Trophoblast cell (in vitro differentiated cells and primary cell): ENCODE measurements around the gene ETV7.

Experiments used
- DNase-seq, 2 donors: peaks; one replicate each; pipeline ENCODE4 v3.0.0-alpha.2; 2016
- H2AFZ ChIP-seq: 2 replicates; pipeline ENCODE4 v1.6.1; 2013; ENCODE audit warnings: low read length, moderate library complexity, mild to moderate bottlenecking; ENCODE audit not compliant: insufficient read depth, poor library complexity
- H2AK5ac ChIP-seq: 2 replicates; pipeline ENCODE4 v1.6.1; 2013; ENCODE audit warnings: mild to moderate bottlenecking, low read length
- H2BK120ac ChIP-seq: 2 replicates; pipeline ENCODE4 v1.6.1; 2013; ENCODE audit warnings: low read length, mild to moderate bottlenecking, moderate library complexity; ENCODE audit not compliant: insufficient read depth, poor library complexity
- H2BK12ac ChIP-seq: 2 replicates; pipeline ENCODE4 v1.6.1; 2013; ENCODE audit warnings: mild to moderate bottlenecking, low read length, moderate library complexity
- H2BK5ac ChIP-seq: 2 replicates; pipeline ENCODE4 v1.6.1; 2013; ENCODE audit warnings: low read length, low read depth, moderate library complexity, mild to moderate bottlenecking; ENCODE audit not compliant: poor library complexity
- H3K14ac ChIP-seq: 2 replicates; pipeline ENCODE4 v1.6.1; 2013; ENCODE audit warnings: mild to moderate bottlenecking, low read length
- H3K18ac ChIP-seq: 2 replicates; pipeline ENCODE4 v1.6.1; 2013; ENCODE audit warnings: mild to moderate bottlenecking, low read length
- H3K23ac ChIP-seq: 2 replicates; pipeline ENCODE4 v1.6.1; 2013; ENCODE audit warnings: low read length
- H3K27ac ChIP-seq: 2 replicates; pipeline ENCODE4 v1.5.1; 2013; ENCODE audit warnings: low read depth, mild to moderate bottlenecking, inconsistent platforms, low read length, moderate library complexity
- H3K27me3 ChIP-seq: 2 replicates; pipeline ENCODE4 v1.6.1; 2013; ENCODE audit warnings: inconsistent platforms, mild to moderate bottlenecking, low read length, moderate library complexity; ENCODE audit not compliant: insufficient read depth
- H3K36me3 ChIP-seq, 2 experiments: 1 replicate in 1 of 2; 2 replicates in 1 of 2; pipeline ENCODE4 v1.6.1; 2013; ENCODE audit warnings: low read length in 2 of 2, mild to moderate bottlenecking in 2 of 2, moderate library complexity in 1 of 2; ENCODE audit not compliant: insufficient read depth in 2 of 2, control insufficient read depth in 1 of 2
- H3K4ac ChIP-seq: 2 replicates; pipeline ENCODE4 v1.6.1; 2013; ENCODE audit warnings: low read depth, mild to moderate bottlenecking, low read length, moderate library complexity
- H3K4me1 ChIP-seq, 2 experiments: 1 replicate in 1 of 2; 2 replicates in 1 of 2; pipeline ENCODE4 v1.6.1; 2013; ENCODE audit warnings: low read length in 2 of 2, mild to moderate bottlenecking in 2 of 2, moderate library complexity in 1 of 2; ENCODE audit not compliant: insufficient read depth in 2 of 2, control insufficient read depth in 1 of 2
- H3K4me2 ChIP-seq: 2 replicates; pipeline ENCODE4 v1.6.1; 2013; ENCODE audit warnings: inconsistent platforms, mild to moderate bottlenecking, low read length, moderate library complexity
- H3K4me3 ChIP-seq: 2 replicates; pipeline ENCODE4 v1.5.1; 2013; ENCODE audit warnings: mild to moderate bottlenecking, low read depth, low read length, inconsistent platforms
- H3K79me1 ChIP-seq: one replicate; pipeline ENCODE4 v1.6.1; 2013; ENCODE audit warnings: low read length
- H3K79me2 ChIP-seq: 2 replicates; pipeline ENCODE4 v1.6.1; 2013; ENCODE audit warnings: low read length, mild to moderate bottlenecking; ENCODE audit not compliant: control insufficient read depth, insufficient read depth, poor library complexity
- H3K9ac ChIP-seq: 2 replicates; pipeline ENCODE4 v1.6.1; 2013; ENCODE audit warnings: mild to moderate bottlenecking, low read length
- H3K9me3 ChIP-seq: 2 replicates; pipeline ENCODE4 v1.6.1; 2013; ENCODE audit warnings: low read depth, mild to moderate bottlenecking, control low read depth, inconsistent platforms, low read length; ENCODE audit not compliant: insufficient read depth
- H4K12ac ChIP-seq: 2 replicates; pipeline ENCODE4 v1.6.1; 2013; ENCODE audit warnings: low read depth, mild to moderate bottlenecking, low read length, moderate library complexity
- H4K8ac ChIP-seq: 2 replicates; pipeline ENCODE4 v1.6.1; 2013; ENCODE audit warnings: low read depth, mild to moderate bottlenecking, low read length, moderate library complexity
- H4K91ac ChIP-seq: one replicate; pipeline ENCODE4 v1.6.1; 2013; ENCODE audit warnings: low read depth, mild to moderate bottlenecking, low read length, moderate library complexity
- WGBS: extraction: QIAGEN DNeasy Blood & Tissue Kit; methylation state at CpG from one replicate; pipeline ENCODE4 v1.1.7; 2013; ENCODE audit warnings: missing lambda C conversion rate; ENCODE audit not compliant: insufficient read length, insufficient coverage; ENCODE audit errors: extremely low coverage; 5-methylcytosine and 5-hydroxymethylcytosine counted together

The ETV7 gene

GRCh38 chr6:36374194-36374593 lies 13.3 kb downstream of the ETV7 start:
- Histone ChIP-seq H3K79me1 (no peaks in the 10 kb centered on the region), H3K4me1 (peaks cover 2 to 6% of the 10 kb centered on the region in 2 experiments), H2AFZ (no peak overlapping the region), H3K27me3 (no peaks in the 10 kb centered on the region), H3K79me2 (no peaks in the 10 kb centered on the region), H2BK12ac (no peak overlapping the region), H2BK120ac (no peak overlapping the region), H2AK5ac (no peak overlapping the region), H3K14ac (no peak overlapping the region), H2BK5ac (no peak overlapping the region), H3K4ac (no peak overlapping the region), H3K9me3 (no peaks in the 10 kb centered on the region), H4K12ac (no peak overlapping the region), H4K91ac (no peak overlapping the region), H3K4me3 (no peak overlapping the region), H3K27ac (no peak overlapping the region), H3K4me2 (no peak overlapping the region), H3K23ac (no peak overlapping the region), H3K18ac (no peak overlapping the region), H3K9ac (no peak overlapping the region), H4K8ac (no peak overlapping the region), H3K36me3 (no peaks in the 10 kb centered on the region)
- DNase-seq: no peak
- WGBS: no CpG with 5 or more reads among the region's 4 CpGs

GRCh38 chr6:36373368-36374019 lies 14.0 kb downstream of the ETV7 start:
- Histone ChIP-seq H4K8ac (no peak overlapping the region), H3K18ac (no peak overlapping the region), H2BK5ac (no peak overlapping the region), H3K9ac (no peak overlapping the region), H3K4me3 (no peak overlapping the region), H4K91ac (no peak overlapping the region), H3K23ac (no peak overlapping the region), H2AFZ (no peak overlapping the region), H3K27ac (no peak overlapping the region), H3K4me1 (peaks cover 4 to 9% of the 10 kb centered on the region in 2 experiments), H3K79me2 (no peaks in the 10 kb centered on the region), H3K36me3 (no peaks in the 10 kb centered on the region), H3K79me1 (no peaks in the 10 kb centered on the region), H4K12ac (no peak overlapping the region), H3K4me2 (no peak overlapping the region), H2AK5ac (no peak overlapping the region), H3K14ac (no peak overlapping the region), H3K27me3 (no peaks in the 10 kb centered on the region), H2BK12ac (no peak overlapping the region), H3K4ac (no peak overlapping the region), H3K9me3 (no peaks in the 10 kb centered on the region), H2BK120ac (no peak overlapping the region)
- WGBS: no CpG with 5 or more reads among the region's 15 CpGs
- peak in 1 of 2 donors; percentile 62 for DNase-seq

- Histone ChIP-seq H3K9ac (no peak overlapping the region), H2BK120ac (no peak overlapping the region), H3K27me3 (no peaks in the 10 kb centered on the region), H3K4me1 (peaks cover 4 to 9% of the 10 kb centered on the region in 2 experiments), H4K91ac (no peak overlapping the region), H2BK5ac (no peak overlapping the region), H3K79me2 (no peaks in the 10 kb centered on the region), H3K14ac (no peak overlapping the region), H3K9me3 (no peaks in the 10 kb centered on the region), H3K4me2 (no peak overlapping the region), H3K27ac (no peak overlapping the region), H2AK5ac (no peak overlapping the region), H3K4ac (no peak overlapping the region), H3K36me3 (no peaks in the 10 kb centered on the region), H4K8ac (no peak overlapping the region), H4K12ac (no peak overlapping the region), H3K18ac (no peak overlapping the region), H3K23ac (no peak overlapping the region), H2BK12ac (no peak overlapping the region), H3K79me1 (no peaks in the 10 kb centered on the region), H3K4me3 (no peak overlapping the region), H2AFZ (no peak overlapping the region)
- WGBS: no CpG with 5 or more reads among the region's 6 CpGs
- no peak for DNase-seq
Measured at GRCh38 chr6:36372088-36372487, 15.4 kb downstream of the ETV7 start.

GRCh38 chr6:36371211-36371610 lies 16.3 kb downstream of the ETV7 start:
- Histone ChIP-seq H3K9ac (no peak overlapping the region), H4K12ac (no peak overlapping the region), H3K27me3 (no peaks in the 10 kb centered on the region), H4K8ac (no peak overlapping the region), H3K4me2 (no peak overlapping the region), H2AK5ac (no peak overlapping the region), H3K9me3 (no peaks in the 10 kb centered on the region), H3K79me1 (no peaks in the 10 kb centered on the region), H3K4me1 (peaks cover 4 to 9% of the 10 kb centered on the region in 2 experiments), H3K27ac (no peak overlapping the region), H3K14ac (no peak overlapping the region), H3K4me3 (no peak overlapping the region), H3K23ac (no peak overlapping the region), H3K79me2 (no peaks in the 10 kb centered on the region), H3K36me3 (no peaks in the 10 kb centered on the region), H4K91ac (no peak overlapping the region), H3K18ac (no peak overlapping the region), H2AFZ (no peak overlapping the region), H2BK12ac (no peak overlapping the region), H2BK5ac (no peak overlapping the region), H3K4ac (no peak overlapping the region), H2BK120ac (no peak overlapping the region)
- DNase-seq: no peak
- WGBS: no CpG with 5 or more reads among the region's 9 CpGs
